ENCODE results near the gene KCNAB2.

GRCh38 chr1:6150006-6150938, 104.6 kb downstream of the KCNAB2 start:
- TF ChIP-seq CTCF (IDR thresholded peaks at IDR 0.05): no peak
- TF ChIP-seq POLR2A (IDR thresholded peaks at IDR 0.05): no peak

Data from right lobe of liver (tissue), 4 donors.